Esophagus squamous epithelium (tissue), 5 donors: ENCODE results near the gene SCN1A. TPM values are rescaled to one million over a fixed set of nuclear protein-coding genes. Genes with fewer than 3 reads are reported as not detected.
"Not testable (repeated sequence)": the region's sequence is repeated elsewhere in the genome, so short reads cannot be mapped to it uniquely, and the experiment has no call there.

Source experiments
- DNase-seq: peaks from one replicate; lab custom pipeline; 2025; lab: John Stamatoyannopoulos, UW
- H3K27ac ChIP-seq, 4 donors: fragments of 200-600 bp; sonication (generic); one replicate each; pipeline ENCODE4 v1.5.1; 2016 to 2019; ENCODE audit warnings: mild to moderate bottlenecking in 1 of 4
- H3K27me3 ChIP-seq, 4 donors: fragments of 200-600 bp; sonication (generic); 1 replicate in 3 of 4; 2 replicates in 1 of 4; pipeline versions ENCODE4 v1.5.1 to v1.6.0; 2017 to 2021; ENCODE audit warnings: antibody characterized with exemption in 1 of 4
- H3K36me3 ChIP-seq, 3 donors: fragments of 200-600 bp; sonication (generic); one replicate each; pipeline ENCODE4 v1.5.1; 2016 to 2019
- H3K4me1 ChIP-seq, 3 donors: fragments of 200-600 bp; sonication (generic); one replicate each; pipeline ENCODE4 v1.5.1; 2017 to 2019
- H3K4me3 ChIP-seq, 4 donors: fragments of 200-600 bp; sonication (generic); 1 replicate in 3 of 4; 2 replicates in 1 of 4; pipeline ENCODE4 v1.5.1; 2016 to 2019; ENCODE audit warnings: mild to moderate bottlenecking in 2 of 4, moderate library complexity in 1 of 4
- H3K9me3 ChIP-seq, 3 donors: fragments of 200-600 bp; sonication (generic); one replicate each; pipeline ENCODE4 v1.5.1; 2016 to 2019
- POLR2A ChIP-seq, 4 donors: fragments of 450-650 bp; IDR thresholded peaks; one replicate each; pipeline ENCODE4 v1.6.1; 2017; ENCODE audit warnings: antibody characterized with exemption in 4 of 4, mild to moderate bottlenecking in 4 of 4, moderate library complexity in 3 of 4
- WGBS, 2 donors: methylation state at CpG; one replicate each; pipeline ENCODE4 v1.1.5; 2018; 5-methylcytosine and 5-hydroxymethylcytosine counted together
- intact Hi-C: fragments of 100-400 bp; cut with DNase I; formaldehyde crosslinking; loops from one replicate; pipeline ENCODE4 v1.15.0; 2022
- total RNA-seq, 4 donors: library from RNA; depleted of rRNA; stranded (reverse); fragments of >200 nt; gene quantifications; one replicate each; pipeline ENCODE4 v1.1.0, GENCODE V29; 2016
- TF ChIP-seq, protein P1 (sequence below), 6 experiments: fragments of 450-650 bp in 4 of 6; fragments of 200-600 bp in 2 of 6; sonication (generic) in 2 of 6; IDR thresholded peaks; one replicate each; pipeline ENCODE4 v1.5.1; 2016 to 2019; ENCODE audit warnings: antibody characterized with exemption in 6 of 6, mild to moderate bottlenecking in 4 of 6, moderate library complexity in 4 of 6
- donor health status: DM: yes; HTN: yes; CAD: no.

The SCN1A gene
- total RNA-seq, 4 donors from 2014 or later: not detected

DNA sequence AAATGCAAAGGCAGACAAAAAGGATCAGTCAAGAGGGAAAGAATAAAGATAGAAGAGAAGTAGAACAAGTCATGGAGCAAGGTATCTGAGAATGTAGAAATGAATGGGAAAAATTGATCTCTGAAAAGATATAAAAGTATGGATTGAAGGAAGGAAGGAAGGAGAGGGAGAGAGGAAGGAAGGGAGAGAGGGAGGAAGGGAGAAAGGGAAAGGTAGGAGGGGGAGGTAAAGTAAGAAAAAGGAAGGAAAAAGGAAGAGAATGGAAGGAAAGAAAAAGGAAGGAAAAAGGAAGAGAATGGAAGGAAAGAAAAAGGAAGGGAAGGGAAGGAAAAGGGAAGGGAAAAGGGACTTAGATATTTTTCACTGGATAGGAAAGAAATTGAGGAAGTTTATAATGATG, 142.7 kb downstream of the SCN1A start:
- Histone ChIP-seq H3K36me3 (no peaks in the 10 kb centered on the region), H3K27me3 (peaks cover 0 to 5% (median 0%) of the 10 kb centered on the region in 4 donors), H3K9me3 (no peaks in the 10 kb centered on the region), H3K4me1 (no peaks in the 10 kb centered on the region), H3K27ac (no peak overlapping the region), H3K4me3 (no peak overlapping the region)
- intact Hi-C loops: no loop called here
- no peak for TF ChIP-seq POLR2A (IDR thresholded peaks at IDR 0.05)
- TF ChIP-seq, protein P1, sequence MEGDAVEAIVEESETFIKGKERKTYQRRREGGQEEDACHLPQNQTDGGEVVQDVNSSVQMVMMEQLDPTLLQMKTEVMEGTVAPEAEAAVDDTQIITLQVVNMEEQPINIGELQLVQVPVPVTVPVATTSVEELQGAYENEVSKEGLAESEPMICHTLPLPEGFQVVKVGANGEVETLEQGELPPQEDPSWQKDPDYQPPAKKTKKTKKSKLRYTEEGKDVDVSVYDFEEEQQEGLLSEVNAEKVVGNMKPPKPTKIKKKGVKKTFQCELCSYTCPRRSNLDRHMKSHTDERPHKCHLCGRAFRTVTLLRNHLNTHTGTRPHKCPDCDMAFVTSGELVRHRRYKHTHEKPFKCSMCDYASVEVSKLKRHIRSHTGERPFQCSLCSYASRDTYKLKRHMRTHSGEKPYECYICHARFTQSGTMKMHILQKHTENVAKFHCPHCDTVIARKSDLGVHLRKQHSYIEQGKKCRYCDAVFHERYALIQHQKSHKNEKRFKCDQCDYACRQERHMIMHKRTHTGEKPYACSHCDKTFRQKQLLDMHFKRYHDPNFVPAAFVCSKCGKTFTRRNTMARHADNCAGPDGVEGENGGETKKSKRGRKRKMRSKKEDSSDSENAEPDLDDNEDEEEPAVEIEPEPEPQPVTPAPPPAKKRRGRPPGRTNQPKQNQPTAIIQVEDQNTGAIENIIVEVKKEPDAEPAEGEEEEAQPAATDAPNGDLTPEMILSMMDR (IDR thresholded peaks at IDR 0.05): no peak
- DNase-seq: no peak

DNA sequence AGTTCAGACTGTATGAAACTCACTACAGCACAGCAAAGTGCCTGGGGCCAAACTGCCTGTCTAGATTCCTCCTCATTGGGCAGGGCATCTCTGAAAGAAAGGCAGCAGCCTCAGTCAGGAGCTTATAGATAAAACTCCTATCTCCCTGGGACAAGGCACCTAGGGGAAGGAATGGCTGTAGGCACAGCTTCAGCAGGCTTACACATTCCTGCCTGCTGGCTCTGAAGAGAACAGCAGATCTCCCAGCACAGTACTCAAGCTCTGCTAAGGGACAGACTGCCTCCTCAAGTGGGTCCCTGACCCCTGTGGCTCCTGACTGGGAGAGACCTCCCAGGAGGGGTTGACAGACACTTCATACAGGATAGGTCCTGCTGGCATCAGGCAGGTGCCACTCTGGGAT, 155.7 kb downstream of the SCN1A start:
- H3K9me3 ChIP-seq, DNase-seq, intact Hi-C loops, H3K36me3 ChIP-seq, H3K27ac ChIP-seq, H3K4me3 ChIP-seq, H3K27me3 ChIP-seq, H3K4me1 ChIP-seq: not testable (repeated sequence)

DNA sequence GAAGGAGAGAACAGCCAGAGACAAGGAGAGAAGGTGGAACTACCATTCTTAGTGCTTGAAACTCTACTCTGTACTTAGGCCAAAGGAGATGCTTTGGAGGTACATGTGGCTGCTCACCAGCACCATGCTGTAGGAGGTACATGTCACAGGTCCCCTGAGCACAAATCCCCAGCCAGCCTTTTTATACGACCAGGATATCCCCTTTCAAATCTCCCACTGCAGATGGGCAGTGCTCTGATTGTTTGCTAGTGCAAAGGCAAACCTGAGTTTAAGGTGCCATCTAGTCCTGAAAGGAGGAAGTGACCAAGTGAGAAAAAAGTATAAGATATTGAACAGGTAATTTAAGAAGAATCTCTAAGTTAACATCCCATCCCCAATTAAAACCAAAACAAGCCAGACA, 157.2 kb downstream of the SCN1A start:
- H3K36me3 ChIP-seq: no peaks in the 10 kb centered on the region
- TF ChIP-seq, protein P1 (IDR thresholded peaks at IDR 0.05): no peak
- no peak for TF ChIP-seq POLR2A (IDR thresholded peaks at IDR 0.05)
- WGBS, 2 donors: 0 to 11% methylated on average over 1 of the region's 1 CpG

DNA sequence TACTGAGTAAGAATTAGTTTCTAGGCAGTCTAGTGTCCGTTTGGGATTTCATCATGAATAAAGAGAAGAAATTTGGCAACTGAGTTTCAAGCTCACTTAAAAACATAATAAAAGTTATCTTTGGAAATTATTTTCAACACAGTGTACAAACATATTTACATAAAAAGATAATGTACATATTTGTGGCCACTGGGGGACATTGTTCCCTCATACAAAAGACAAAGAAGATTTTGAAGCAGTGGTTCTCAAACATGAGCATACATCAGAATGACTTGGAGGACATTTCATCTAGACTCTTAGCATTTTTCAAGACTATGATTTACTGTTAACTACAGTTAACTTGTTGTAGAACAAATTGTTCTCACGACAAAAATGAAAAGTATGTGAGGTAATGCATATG, 158.6 kb downstream of the SCN1A start:
- Histone ChIP-seq H3K36me3 (no peaks in the 10 kb centered on the region), H3K9me3 (no peaks in the 10 kb centered on the region), H3K4me1 (no peaks in the 10 kb centered on the region), H3K27ac (no peak overlapping the region), H3K27me3 (no peaks in the 10 kb centered on the region), H3K4me3 (no peak overlapping the region)
- TF ChIP-seq POLR2A (IDR thresholded peaks at IDR 0.05): no peak
- TF ChIP-seq, protein P1 (IDR thresholded peaks at IDR 0.05): no peak
- DNase-seq: no peak
- intact Hi-C loops: no loop called here
- WGBS, 2 donors: 54 to 58% methylated on average over 2 of the region's 2 CpGs

More for the DNA sequence above, 157.2 kb downstream of the SCN1A start:
- H3K4me3 ChIP-seq: no peak overlapping the region
- H3K27ac ChIP-seq: no peak overlapping the region
- H3K4me1 ChIP-seq: no peaks in the 10 kb centered on the region
- no peaks in the 10 kb centered on the region for H3K27me3 ChIP-seq
- no peak for DNase-seq
- intact Hi-C loops: no loop called here
- no peaks in the 10 kb centered on the region for H3K9me3 ChIP-seq

DNA sequence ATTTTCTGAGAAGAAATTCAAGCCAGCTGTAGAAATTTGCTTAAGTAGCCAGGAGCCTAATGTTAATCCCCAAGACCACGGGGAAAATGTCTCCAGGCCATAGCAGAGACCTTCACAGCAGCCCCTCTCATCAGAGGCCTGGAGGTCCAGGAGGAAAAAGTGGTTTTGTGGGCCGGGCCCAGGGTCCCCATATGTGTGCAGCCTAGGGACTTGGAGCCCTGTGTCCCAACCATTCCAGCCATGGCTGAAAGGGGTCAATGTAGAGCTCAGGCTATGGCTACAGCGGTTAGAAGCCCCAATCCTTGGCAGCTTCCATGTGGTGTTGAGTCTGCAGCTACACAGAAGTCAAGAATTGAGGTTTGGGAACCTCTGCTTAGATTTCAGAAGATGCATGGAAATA, 160.1 kb downstream of the SCN1A start:
- Histone ChIP-seq H3K27ac (no peak overlapping the region), H3K36me3 (no peaks in the 10 kb centered on the region), H3K9me3 (no peaks in the 10 kb centered on the region), H3K4me1 (no peaks in the 10 kb centered on the region), H3K27me3 (no peaks in the 10 kb centered on the region), H3K4me3 (no peak overlapping the region)
- TF ChIP-seq, protein P1 (IDR thresholded peaks at IDR 0.05): no peak
- no peak for TF ChIP-seq POLR2A (IDR thresholded peaks at IDR 0.05)
- intact Hi-C loops: no loop called here
- WGBS, 2 donors: 73 to 80% methylated on average over 2 to 3 of the region's 3 CpGs
- DNase-seq: no peak

DNA sequence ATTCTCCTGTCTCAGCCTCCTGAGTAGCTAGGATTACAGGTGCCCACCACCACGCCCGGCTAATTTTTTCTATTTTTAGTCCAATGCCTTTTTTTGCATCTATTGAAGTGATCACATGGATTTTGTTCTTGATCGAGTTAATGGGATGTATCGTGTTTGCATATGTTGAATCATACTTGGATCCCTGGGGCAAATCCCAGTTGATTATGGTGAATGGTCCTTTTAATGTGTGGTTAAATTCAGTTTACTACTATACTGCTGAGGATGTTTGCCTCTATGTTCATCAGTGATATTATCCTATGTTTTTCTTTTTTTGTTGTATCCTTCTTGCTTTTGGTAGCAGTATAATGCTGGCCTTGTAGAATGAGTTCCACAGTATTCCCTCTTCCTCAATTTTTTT, 166.0 kb downstream of the SCN1A start:
- WGBS, 2 donors: 79 to 90% methylated on average over 4 of the region's 4 CpGs
- H3K9me3 ChIP-seq: no peaks in the 10 kb centered on the region
- intact Hi-C loops: no loop called here

More for the DNA sequence above, 166.0 kb downstream of the SCN1A start:
- Histone ChIP-seq H3K27me3 (no peaks in the 10 kb centered on the region), H3K4me1 (no peaks in the 10 kb centered on the region), H3K4me3 (no peak overlapping the region), H3K36me3 (no peaks in the 10 kb centered on the region), H3K27ac (no peak overlapping the region)
- TF ChIP-seq POLR2A (IDR thresholded peaks at IDR 0.05): no peak
- TF ChIP-seq, protein P1 (IDR thresholded peaks at IDR 0.05): no peak
- no peak for DNase-seq
